IMR-90 (cell line): Measurements from ENCODE around the gene SHISA6. TPM values are rescaled to one million over a fixed set of nuclear protein-coding genes. Genes with fewer than 3 reads are reported as not detected.

Source experiments
- ATAC-seq: fragments of 200-7000 bp; cut with Tn5 transposase; 2 replicates; pipeline ENCODE4 v1.9.1; 2020; ENCODE audit warnings: low read depth, mild to moderate bottlenecking, moderate library complexity
- BruUV-seq: library from RNA; stranded (reverse); fragments of 400-500 nt; replicated peaks from 2 replicates; lab custom pipeline; 2021; lab: Mats Ljungman, UMichigan
- CTCF ChIA-PET: fragments of 300-600 bp; formaldehyde crosslinking; extraction: SDS; loops from one replicate; lab custom pipeline; 2021; ENCODE audit warnings: antibody characterized with exemption; lab: Yijun Ruan, JAX
- POLR2A ChIA-PET: fragments of 300-600 bp; sonication (Branson Sonifier 250); formaldehyde crosslinking; loops from one replicate; lab custom pipeline; 2022; ENCODE audit warnings: antibody characterized with exemption; ENCODE audit not compliant: unreplicated experiment; lab: Charles Lee
- DNase-seq: peaks from one replicate; pipeline ENCODE4 v3.0.0; 2013
- H2AFZ ChIP-seq: replicated peaks from 2 replicates; pipeline ENCODE3; 2013; ENCODE audit warnings: low read length, mild to moderate bottlenecking; ENCODE audit not compliant: poor library complexity
- H2AK5ac ChIP-seq: 2 replicates; pipeline ENCODE4 v1.6.1; 2013; ENCODE audit warnings: low read depth, low read length, inconsistent platforms
- H2AK9ac ChIP-seq: replicated peaks from 2 replicates; pipeline ENCODE3; 2013; ENCODE audit warnings: mild to moderate bottlenecking, low read depth, low read length, moderate library complexity; ENCODE audit not compliant: poor library complexity
- H2BK120ac ChIP-seq: 2 replicates; pipeline ENCODE4 v1.6.1; 2013; ENCODE audit warnings: low read depth, low read length, inconsistent platforms
- H2BK15ac ChIP-seq: 3 replicates; pipeline ENCODE4 v1.6.1; 2013; ENCODE audit warnings: low read depth, low read length, inconsistent platforms
- H2BK20ac ChIP-seq: 2 replicates; pipeline ENCODE4 v1.6.1; 2013; ENCODE audit warnings: low read depth, mild to moderate bottlenecking, inconsistent platforms, low read length, moderate library complexity
- H2BK5ac ChIP-seq: 2 replicates; pipeline ENCODE4 v1.6.1; 2013; ENCODE audit warnings: mild to moderate bottlenecking, low read depth, low read length, inconsistent platforms; ENCODE audit not compliant: poor library complexity, severe bottlenecking
- H3K14ac ChIP-seq: replicated peaks from 2 replicates; pipeline ENCODE4 v1.6.1; 2013; ENCODE audit warnings: low read depth, low read length, inconsistent platforms
- H3K18ac ChIP-seq: 2 replicates; pipeline ENCODE4 v1.6.1; 2013; ENCODE audit warnings: low read depth, low read length, control low read depth
- H3K23ac ChIP-seq: 2 replicates; pipeline ENCODE4 v1.6.1; 2013; ENCODE audit warnings: low read depth, low read length, inconsistent platforms
- H3K27ac ChIP-seq: 2 replicates; pipeline ENCODE4 v1.5.1; 2013; ENCODE audit warnings: mild to moderate bottlenecking, control low read depth, low read length; ENCODE audit not compliant: insufficient read depth
- H3K27me3 ChIP-seq: 2 replicates; pipeline ENCODE4 v1.6.1; 2013; ENCODE audit warnings: low read length; ENCODE audit not compliant: control insufficient read depth, insufficient read depth
- H3K36me3 ChIP-seq: 2 replicates; pipeline ENCODE4 v1.6.1; 2013; ENCODE audit warnings: low read length, mixed read lengths; ENCODE audit not compliant: control insufficient read depth, insufficient read depth
- H3K4ac ChIP-seq: 2 replicates; pipeline ENCODE4 v1.6.1; 2013; ENCODE audit warnings: low read depth, low read length, inconsistent platforms
- H3K4me1 ChIP-seq: 2 replicates; pipeline ENCODE4 v1.6.1; 2013; ENCODE audit warnings: low read length, mixed read lengths; ENCODE audit not compliant: control insufficient read depth, insufficient read depth
- H3K4me2 ChIP-seq: 2 replicates; pipeline ENCODE4 v1.6.1; 2013; ENCODE audit warnings: low read depth, mild to moderate bottlenecking, control low read depth, low read length, moderate library complexity
- H3K4me3 ChIP-seq: 2 replicates; pipeline ENCODE4 v1.5.1; 2013; ENCODE audit warnings: low read depth, mild to moderate bottlenecking, control low read depth, low read length, moderate library complexity; ENCODE audit not compliant: insufficient read depth
- H3K56ac ChIP-seq: 2 replicates; pipeline ENCODE4 v1.6.1; 2013; ENCODE audit warnings: low read length, inconsistent platforms; ENCODE audit not compliant: insufficient read depth; ENCODE audit errors: extremely low read depth
- H3K79me1 ChIP-seq, 2 experiments: 2 replicates each; pipeline ENCODE4 v1.6.1; 2013; ENCODE audit warnings: low read length in 2 of 2, inconsistent platforms in 1 of 2, low read depth in 1 of 2
- H3K9ac ChIP-seq: 2 replicates; pipeline ENCODE4 v1.6.1; 2013; ENCODE audit warnings: low read depth, low read length, control low read depth
- H3K9me1 ChIP-seq: 2 replicates; pipeline ENCODE4 v1.6.1; 2013; ENCODE audit warnings: low read length, inconsistent platforms; ENCODE audit not compliant: insufficient read depth
- H3K9me3 ChIP-seq: 2 replicates; pipeline ENCODE4 v1.6.1; 2013; ENCODE audit warnings: low read length; ENCODE audit not compliant: control insufficient read depth, insufficient read depth
- H4K20me1 ChIP-seq: 2 replicates; pipeline ENCODE4 v1.6.1; 2013; ENCODE audit warnings: low read length, inconsistent platforms; ENCODE audit not compliant: insufficient read depth
- H4K5ac ChIP-seq: 2 replicates; pipeline ENCODE4 v1.6.1; 2013; ENCODE audit warnings: mild to moderate bottlenecking, low read depth, low read length, control low read depth
- H4K8ac ChIP-seq, 2 experiments: 2 replicates each; pipeline ENCODE4 v1.6.1; 2013; ENCODE audit warnings: low read depth in 2 of 2, low read length in 2 of 2, control low read depth in 1 of 2, inconsistent platforms in 1 of 2
- H4K91ac ChIP-seq: 2 replicates; pipeline ENCODE4 v1.6.1; 2013; ENCODE audit warnings: low read depth, low read length, inconsistent platforms; ENCODE audit not compliant: insufficient read depth
- BHLHE40 ChIP-seq: fragments of 150-350 bp; IDR thresholded peaks from 2 replicates; pipeline ENCODE4 v1.6.1; 2016; ENCODE audit warnings: mild to moderate bottlenecking, low read depth, low read length
- CHD1 ChIP-seq: IDR thresholded peaks from 2 replicates; pipeline ENCODE4 v1.6.1; 2012; ENCODE audit warnings: low read depth, low read length, improper control_type of control experiment
- ELK1 ChIP-seq: fragments of 150-350 bp; IDR thresholded peaks from 2 replicates; pipeline ENCODE4 v1.6.1; 2016; ENCODE audit warnings: low read depth, mild to moderate bottlenecking, low read length, moderate library complexity, borderline replicate concordance
- MAFK ChIP-seq: IDR thresholded peaks from 2 replicates; pipeline ENCODE4 v1.6.1; 2012; ENCODE audit warnings: low read depth, low read length, improper control_type of control experiment
- MXI1 ChIP-seq: IDR thresholded peaks from 2 replicates; pipeline ENCODE4 v1.6.1; 2012; ENCODE audit warnings: low read depth, mild to moderate bottlenecking, low read length, moderate library complexity, borderline replicate concordance
- NFE2L2 ChIP-seq: fragments of 150-350 bp; IDR thresholded peaks from 2 replicates; pipeline ENCODE4 v1.6.1; 2016; ENCODE audit warnings: low read depth, mild to moderate bottlenecking, low read length
- RCOR1 ChIP-seq: IDR thresholded peaks from 2 replicates; pipeline ENCODE4 v1.6.1; 2012; ENCODE audit warnings: mild to moderate bottlenecking, low read length, improper control_type of control experiment; ENCODE audit not compliant: insufficient replicate concordance
- SMC3 ChIP-seq: fragments of 150-350 bp; IDR thresholded peaks from 2 replicates; pipeline ENCODE4 v1.6.1; 2016; ENCODE audit warnings: low read depth, mild to moderate bottlenecking, antibody characterized with exemption, low read length, moderate library complexity
- WGBS, 2 experiments: methylation state at CpG; one replicate each; pipeline versions ENCODE4 v1.1.5 to v1.1.7; 2013; ENCODE audit warnings: missing lambda C conversion rate in 2 of 2; ENCODE audit not compliant: insufficient read length in 1 of 2; ENCODE audit errors: extremely low coverage in 2 of 2; 5-methylcytosine and 5-hydroxymethylcytosine counted together
- dilution Hi-C: fragments of 300-500 bp; cut with HindIII; formaldehyde crosslinking; loops from one replicate; pipeline ENCODE4 v1.14.3; 2018; ENCODE audit warnings: low sequenced_read_pairs; ENCODE audit not compliant: unreplicated experiment
- in situ Hi-C: fragments of 300-500 bp; cut with MboI; formaldehyde crosslinking; loops from 3 replicates; pipeline ENCODE4 v1.14.3; 2019; ENCODE audit warnings: low sequenced_read_pairs, inconsistent platforms, mixed read lengths
- intact Hi-C: fragments of 100-400 bp; cut with micrococcal nuclease; formaldehyde crosslinking; loops from 2 replicates; pipeline ENCODE4 v1.10.0; 2022
- polyA plus RNA-seq, 3 experiments: library from polyadenylated mRNA; depleted of rRNA; stranded (reverse); fragments of >200 nt; gene quantifications; 2 replicates each; pipeline ENCODE4 v1.2.3, GENCODE V29; 2012; ENCODE audit warnings: low replicate concordance in 1 of 3
- total RNA-seq: library from RNA; depleted of rRNA; stranded (reverse); fragments of >200 nt; gene quantifications from 2 replicates; pipeline ENCODE4 v1.2.3, GENCODE V29; 2012

The SHISA6 gene
- total and polyA plus RNA-seq, 2 of the 4 experiments (the other 2 are of a cell fraction): not detected

- no peaks in the 10 kb centered on the region for H4K20me1 ChIP-seq
- H3K9me1 ChIP-seq: no peaks in the 10 kb centered on the region
- no peaks in the 10 kb centered on the region for H3K36me3 ChIP-seq
- no peak overlapping the region for H2BK20ac ChIP-seq
- intact Hi-C loops (no loop called here), dilution Hi-C loops (no loop called here), in situ Hi-C loops (no loop called here)
- no peak for TF ChIP-seq NFE2L2
- TF ChIP-seq BHLHE40: no peak
- no peak for TF ChIP-seq SMC3
- no peak for TF ChIP-seq MAFK
- TF ChIP-seq ELK1: no peak
- TF ChIP-seq CHD1: no peak
- TF ChIP-seq RCOR1: no peak
- no peak for TF ChIP-seq MXI1
- ATAC-seq (no peak), DNase-seq (no peak)
- no peak overlapping the region for H2AK9ac ChIP-seq
- H2BK120ac ChIP-seq: no peak overlapping the region
- H3K4me3 ChIP-seq: no peak overlapping the region
- H2AFZ ChIP-seq: no peak overlapping the region
- 20% methylated on average over 1 of the region's 7 CpGs; no CpG with 5 or more reads in 1 of the 2 experiments for WGBS, 2 experiments
- no peak overlapping the region for H3K9ac ChIP-seq
- H2BK15ac ChIP-seq: no peak overlapping the region
- POLR2A ChIA-PET: no interaction called here
- peaks cover 50% of the 10 kb centered on the region for H3K9me3 ChIP-seq
- no peak overlapping the region for H2AK5ac ChIP-seq
- no peaks in the 10 kb centered on the region for H3K4me1 ChIP-seq
- no peak overlapping the region for H3K56ac ChIP-seq
- H3K27me3 ChIP-seq: no peaks in the 10 kb centered on the region
- no peak overlapping the region for H2BK5ac ChIP-seq
- CTCF ChIA-PET: no interaction called here
- no peaks in the 10 kb centered on the region for H3K79me1 ChIP-seq
- H3K18ac ChIP-seq: no peak overlapping the region
- no peak overlapping the region for H4K5ac ChIP-seq
- H3K4me2 ChIP-seq: no peak overlapping the region
- no TSS peak for BruUV-seq
- no peak overlapping the region for H4K8ac ChIP-seq
- H3K27ac ChIP-seq: no peak overlapping the region
- H4K91ac ChIP-seq: no peak overlapping the region
- no peak overlapping the region for H3K14ac ChIP-seq
- H3K23ac ChIP-seq: no peak overlapping the region
- H3K4ac ChIP-seq: no peak overlapping the region
Observed at GRCh38 chr17:11304568-11304967, 63.6 kb downstream of the SHISA6 start.
